Measurements from ENCODE around the gene PRELP.

- TF ChIP-seq SUZ12 (IDR thresholded peaks at IDR 0.05; ENCODE audit: extremely low read depth, insufficient read depth, insufficient read length) (no peak), ZNF274 (IDR thresholded peaks at IDR 0.05; ENCODE audit: low read depth, low read length) (no peak)
Measured at GRCh38 chr1:203451836-203452784, 23.5 kb upstream of the PRELP start.
